HCT116 (cell line): ENCODE data around the gene CTNND2.

Source experiments
- ELF1 ChIP-seq: IDR thresholded peaks from 2 replicates; pipeline ENCODE4 v1.6.1; 2012; ENCODE audit warnings: low read depth, borderline replicate concordance
- EZH2 ChIP-seq: fragments of 200-600 bp; sonication (generic); IDR thresholded peaks from 2 replicates; pipeline ENCODE4 v1.6.1; 2017; ENCODE audit warnings: antibody characterized with exemption, mixed run types
- EZH2phosphoT487 ChIP-seq: fragments of 200-600 bp; IDR thresholded peaks from 2 replicates; pipeline ENCODE4 v1.6.1; 2018; ENCODE audit warnings: antibody characterized with exemption, borderline replicate concordance
- FOSL1 ChIP-seq: IDR thresholded peaks from 2 replicates; pipeline ENCODE4 v1.6.1; 2012; ENCODE audit warnings: low read depth
- POLR2AphosphoS5 ChIP-seq: IDR thresholded peaks from 2 replicates; pipeline ENCODE4 v1.6.1; 2011; ENCODE audit warnings: mild to moderate bottlenecking, low read depth, low read length, moderate library complexity
- YY1 ChIP-seq: IDR thresholded peaks from 2 replicates; pipeline ENCODE4 v1.6.1; 2011; ENCODE audit warnings: low read length, low read depth, moderate library complexity, mild to moderate bottlenecking; ENCODE audit not compliant: insufficient replicate concordance; ENCODE audit errors: extremely low read depth
- ZBTB33 ChIP-seq: IDR thresholded peaks from 2 replicates; pipeline ENCODE4 v1.6.1; 2011; ENCODE audit warnings: mild to moderate bottlenecking, low read length, moderate library complexity; ENCODE audit not compliant: insufficient replicate concordance; ENCODE audit errors: extremely low read depth
- ZNF274 ChIP-seq: fragments of 200-500 bp; sonication (Bioruptor generic); IDR thresholded peaks from 2 replicates; pipeline ENCODE4 v1.6.1; 2014; ENCODE audit warnings: mild to moderate bottlenecking, low read depth, low read length, inconsistent platforms
- TF ChIP-seq, protein P1 (sequence below), 3 experiments: fragments of 200-600 bp in 1 of 3; sonication (generic) in 1 of 3; IDR thresholded peaks in 2 of 3; conservative IDR thresholded peaks in 1 of 3; 2 replicates each; pipeline ENCODE4 v1.5.1; 2012 to 2017; ENCODE audit warnings: low read depth in 2 of 3, low read length in 2 of 3, antibody characterized with exemption in 1 of 3, borderline replicate concordance in 1 of 3, control low read depth in 1 of 3, mild to moderate bottlenecking in 1 of 3, mixed read lengths in 1 of 3, mixed run types in 1 of 3, moderate library complexity in 1 of 3; ENCODE audit not compliant: insufficient read depth in 1 of 3
- TF ChIP-seq, protein P2 (sequence below): IDR thresholded peaks from 2 replicates; pipeline ENCODE4 v1.6.1; 2012

- TF ChIP-seq ELF1 (no peak), ZNF274 (no peak), POLR2AphosphoS5 (no peak), EZH2 (no peak), ZBTB33 (no peak), FOSL1 (no peak), EZH2phosphoT487 (no peak), YY1 (no peak)
- TF ChIP-seq, protein P1, sequence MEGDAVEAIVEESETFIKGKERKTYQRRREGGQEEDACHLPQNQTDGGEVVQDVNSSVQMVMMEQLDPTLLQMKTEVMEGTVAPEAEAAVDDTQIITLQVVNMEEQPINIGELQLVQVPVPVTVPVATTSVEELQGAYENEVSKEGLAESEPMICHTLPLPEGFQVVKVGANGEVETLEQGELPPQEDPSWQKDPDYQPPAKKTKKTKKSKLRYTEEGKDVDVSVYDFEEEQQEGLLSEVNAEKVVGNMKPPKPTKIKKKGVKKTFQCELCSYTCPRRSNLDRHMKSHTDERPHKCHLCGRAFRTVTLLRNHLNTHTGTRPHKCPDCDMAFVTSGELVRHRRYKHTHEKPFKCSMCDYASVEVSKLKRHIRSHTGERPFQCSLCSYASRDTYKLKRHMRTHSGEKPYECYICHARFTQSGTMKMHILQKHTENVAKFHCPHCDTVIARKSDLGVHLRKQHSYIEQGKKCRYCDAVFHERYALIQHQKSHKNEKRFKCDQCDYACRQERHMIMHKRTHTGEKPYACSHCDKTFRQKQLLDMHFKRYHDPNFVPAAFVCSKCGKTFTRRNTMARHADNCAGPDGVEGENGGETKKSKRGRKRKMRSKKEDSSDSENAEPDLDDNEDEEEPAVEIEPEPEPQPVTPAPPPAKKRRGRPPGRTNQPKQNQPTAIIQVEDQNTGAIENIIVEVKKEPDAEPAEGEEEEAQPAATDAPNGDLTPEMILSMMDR (IDR thresholded peaks at IDR 0.05 in 2 of 3, conservative IDR thresholded peaks at IDR 0.05 in 1 of 3; ENCODE audit: borderline replicate concordance in 1 of 3, insufficient read depth in 1 of 3, low read depth in 2 of 3, low read length in 2 of 3): no peak
- TF ChIP-seq, protein P2, sequence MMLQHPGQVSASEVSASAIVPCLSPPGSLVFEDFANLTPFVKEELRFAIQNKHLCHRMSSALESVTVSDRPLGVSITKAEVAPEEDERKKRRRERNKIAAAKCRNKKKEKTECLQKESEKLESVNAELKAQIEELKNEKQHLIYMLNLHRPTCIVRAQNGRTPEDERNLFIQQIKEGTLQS: no peak
Observed at GRCh38 chr5:11497651-11498050, 406.6 kb downstream of the CTNND2 start.
